ENCODE measurements around the gene MPL.

The MPL gene

DNA sequence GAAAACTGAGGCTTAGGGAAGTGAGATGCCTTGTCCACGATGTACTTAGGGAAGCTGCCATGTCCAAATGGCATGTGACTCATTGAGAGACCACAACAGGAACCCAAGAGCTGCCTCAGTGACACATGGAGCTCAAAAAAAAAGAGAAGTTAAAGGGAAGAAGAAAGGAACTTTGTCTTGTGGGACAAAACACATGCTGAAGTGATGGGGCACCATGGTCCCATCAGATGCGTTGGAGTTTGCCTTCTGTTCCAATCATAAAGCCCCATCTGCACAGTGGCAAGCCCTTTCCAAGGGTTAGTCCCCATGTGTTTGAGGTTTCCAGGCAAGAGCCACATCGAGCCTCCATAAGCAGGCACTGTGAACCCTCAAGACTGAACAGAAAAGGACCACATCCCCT lies 44.0 kb downstream of the MPL start:
- DNase-seq (ENCODE audit: low read depth, low spot score), result no peak
- TF ChIP-seq CTCF (IDR thresholded peaks at IDR 0.05; ENCODE audit: low read depth, low read length), result no peak
- in situ Hi-C loops (cut with HindIII; ENCODE audit: low sequenced_read_pairs), result no loop called here
- no peak overlapping the region for H3K4me3 ChIP-seq (ENCODE audit: low read depth, low read length)

GRCh38 chr1:43382027-43382779 lies 44.6 kb downstream of the MPL start:
- in situ Hi-C loops (cut with HindIII; ENCODE audit: low sequenced_read_pairs), result no loop called here
- no peak overlapping the region for H3K4me3 ChIP-seq (ENCODE audit: low read depth, low read length)
- TF ChIP-seq CTCF (IDR thresholded peaks at IDR 0.05; ENCODE audit: low read depth, low read length), result no peak
- DNase-seq (ENCODE audit: low read depth, low spot score), result no peak

GRCh38 chr1:43383449-43383848 lies 45.8 kb downstream of the MPL start:
- in situ Hi-C loops (cut with HindIII; ENCODE audit: low sequenced_read_pairs), result no loop called here
- DNase-seq (ENCODE audit: low read depth, low spot score), result no peak
- no peak for TF ChIP-seq CTCF (IDR thresholded peaks at IDR 0.05; ENCODE audit: low read depth, low read length)

GRCh38 chr1:43386676-43387075 lies 49.1 kb downstream of the MPL start:
- in situ Hi-C loops (cut with HindIII; ENCODE audit: low sequenced_read_pairs), result no loop called here
- TF ChIP-seq CTCF (IDR thresholded peaks at IDR 0.05; ENCODE audit: low read depth, low read length), result no peak
- H3K4me3 ChIP-seq (ENCODE audit: low read depth, low read length), result no peak overlapping the region
- no peak for DNase-seq (ENCODE audit: low read depth, low spot score)

More at GRCh38 chr1:43383449-43383848, 45.8 kb downstream of the MPL start:
- H3K4me3 ChIP-seq (ENCODE audit: low read depth, low read length), result no peak overlapping the region

- H3K4me3 ChIP-seq (ENCODE audit: low read depth, low read length), result no peak overlapping the region
- in situ Hi-C loops (cut with HindIII; ENCODE audit: low sequenced_read_pairs), result no loop called here
- no peak for TF ChIP-seq CTCF (IDR thresholded peaks at IDR 0.05; ENCODE audit: low read depth, low read length)
- DNase-seq (ENCODE audit: low read depth, low spot score), result no peak
Observed at GRCh38 chr1:43387976-43388599, 50.5 kb downstream of the MPL start.

DNA sequence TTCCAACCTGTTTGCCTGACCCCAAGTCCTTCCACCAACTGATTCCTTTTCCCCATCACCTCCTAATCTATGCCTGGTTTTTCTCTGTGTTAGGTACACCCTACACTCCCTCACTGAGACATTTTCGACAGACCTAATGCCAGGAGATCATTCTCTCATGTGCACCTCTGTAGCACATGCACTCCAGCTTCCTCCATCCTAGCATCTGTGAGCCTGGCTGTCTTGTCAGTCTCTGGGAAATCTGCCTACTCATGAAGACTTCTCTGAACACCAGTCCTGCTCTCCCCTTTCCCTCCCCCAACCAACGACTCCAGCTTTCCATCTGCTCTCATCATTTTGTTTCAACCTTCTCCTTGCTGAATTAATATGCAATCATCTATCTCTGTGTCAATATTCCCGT lies 51.0 kb downstream of the MPL start:
- H3K4me3 ChIP-seq (ENCODE audit: low read depth, low read length), result peak overlapping the region; percentile 91
- in situ Hi-C loops (cut with HindIII; ENCODE audit: low sequenced_read_pairs), result no loop called here
- no peak for DNase-seq (ENCODE audit: low read depth, low spot score)
- no peak for TF ChIP-seq CTCF (IDR thresholded peaks at IDR 0.05; ENCODE audit: low read depth, low read length)
